ENCODE measurements around the gene PRSS53. TPM values are rescaled to one million over a fixed set of nuclear protein-coding genes. Genes with fewer than 3 reads are reported as not detected.

The PRSS53 gene
- total RNA-seq, 4 donors from 2014 or later = 0.93 to 1.9 (median 1.6) TPM

- H3K4me3 ChIP-seq (replicated peaks in 1 of 3) = no peak overlapping the region
- intact Hi-C loops (cut with DNase I) = no loop called here
- TF ChIP-seq CTCF (IDR thresholded peaks at IDR 0.05) = no peak
- peak in 1 of 2 donors; percentile 26 for TF ChIP-seq POLR2A (IDR thresholded peaks at IDR 0.05)
- H3K4me1 ChIP-seq = peaks cover 59 to 64% of the 10 kb centered on the region in 2 donors
- H3K9me3 ChIP-seq = no peaks in the 10 kb centered on the region
- 56 to 59% methylated on average over 12 to 13 of the region's 14 CpGs for WGBS, 2 donors
- H3K27me3 ChIP-seq = no peaks in the 10 kb centered on the region
- peak overlapping the region; percentile 76 to 96 (median 92) for H3K27ac ChIP-seq
- DNase-seq = no peak
- peaks cover 11 to 29% of the 10 kb centered on the region in 2 donors for H3K36me3 ChIP-seq
Measured at GRCh38 chr16:31128711-31129567, 40.2 kb upstream of the PRSS53 start.

GRCh38 chr16:31127182-31127581 lies 38.4 kb upstream of the PRSS53 start:
- Histone ChIP-seq H3K4me1 (peaks cover 54 to 58% of the 10 kb centered on the region in 2 donors), H3K4me3 (replicated peaks in 1 of 3) (no peak overlapping the region), H3K9me3 (no peaks in the 10 kb centered on the region), H3K27me3 (no peaks in the 10 kb centered on the region), H3K36me3 (peaks cover 16 to 31% of the 10 kb centered on the region in 2 donors), H3K27ac (peak overlapping the region; percentile 76 to 96 (median 92))
- WGBS, 2 donors = 31 to 55% methylated on average over 10 to 13 of the region's 13 CpGs
- no peak for TF ChIP-seq CTCF (IDR thresholded peaks at IDR 0.05)
- TF ChIP-seq POLR2A (IDR thresholded peaks at IDR 0.05) = peak in 1 of 2 donors; percentile 60
- DNase-seq = peak; percentile 84
- intact Hi-C loops (cut with DNase I) = no loop called here

- H3K27ac ChIP-seq = no peak overlapping the region
- intact Hi-C loops (cut with DNase I) = no loop called here
Measured at GRCh38 chr16:31125844-31126243, 37.1 kb upstream of the PRSS53 start.

GRCh38 chr16:31120129-31120528 lies 31.4 kb upstream of the PRSS53 start:
- WGBS, 2 donors = 83 to 89% methylated on average over 16 of the region's 16 CpGs
- intact Hi-C loops (cut with DNase I) = no loop called here
- peaks cover 31 to 36% of the 10 kb centered on the region in 2 donors for H3K36me3 ChIP-seq

More at GRCh38 chr16:31125844-31126243, 37.1 kb upstream of the PRSS53 start:
- H3K36me3 ChIP-seq = peaks cover 19 to 31% of the 10 kb centered on the region in 2 donors
- peaks cover 43 to 46% of the 10 kb centered on the region in 2 donors for H3K4me1 ChIP-seq
- DNase-seq = no peak
- TF ChIP-seq POLR2A (IDR thresholded peaks at IDR 0.05) = no peak
- TF ChIP-seq CTCF (IDR thresholded peaks at IDR 0.05) = no peak
- 93 to 97% methylated on average over 3 of the region's 3 CpGs for WGBS, 2 donors
- no peaks in the 10 kb centered on the region for H3K9me3 ChIP-seq
- H3K27me3 ChIP-seq = no peaks in the 10 kb centered on the region
- H3K4me3 ChIP-seq (replicated peaks in 1 of 3) = no peak overlapping the region

More at GRCh38 chr16:31120129-31120528, 31.4 kb upstream of the PRSS53 start:
- no peaks in the 10 kb centered on the region for H3K9me3 ChIP-seq
- TF ChIP-seq POLR2A (IDR thresholded peaks at IDR 0.05) (no peak), CTCF (IDR thresholded peaks at IDR 0.05) (no peak)
- H3K27ac ChIP-seq = peak overlapping the region in 1 of 3 donors; percentile 84
- no peaks in the 10 kb centered on the region for H3K27me3 ChIP-seq
- no peak overlapping the region for H3K4me3 ChIP-seq (replicated peaks in 1 of 3)
- peaks cover 19% of the 10 kb centered on the region in 2 donors for H3K4me1 ChIP-seq
- DNase-seq = peak; percentile 59 to 73
